Measurements from ENCODE around the gene PLEKHG1.

DNA sequence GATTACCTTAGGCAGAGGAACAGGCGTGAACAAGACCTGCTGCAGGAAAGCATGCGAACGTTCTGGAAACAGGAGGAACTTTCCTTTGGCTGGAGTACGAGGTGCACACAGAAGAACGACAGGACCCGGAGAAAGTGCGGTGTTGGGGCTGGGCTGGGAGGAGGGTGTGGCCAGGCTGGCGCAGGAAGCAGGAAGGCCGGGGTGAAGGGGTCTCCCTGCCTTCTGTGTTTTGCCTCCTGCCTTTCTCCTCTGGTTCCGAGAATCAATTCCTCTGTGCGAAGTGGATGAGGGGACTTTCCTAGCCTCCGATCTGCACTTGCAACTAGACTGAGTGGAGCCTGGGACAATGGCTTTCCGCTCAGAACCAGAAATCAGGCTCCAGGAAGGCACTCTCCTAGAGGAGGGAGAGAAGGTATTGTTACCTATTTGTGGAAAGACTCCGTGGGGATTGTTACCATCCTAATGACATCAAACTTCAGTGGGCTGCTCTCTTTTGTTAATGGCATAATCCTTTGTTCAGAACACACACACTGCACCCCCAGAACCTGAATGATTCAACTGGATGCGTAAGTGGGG, 22.9 kb upstream of the PLEKHG1 start:
- TF ChIP-seq, protein P1, sequence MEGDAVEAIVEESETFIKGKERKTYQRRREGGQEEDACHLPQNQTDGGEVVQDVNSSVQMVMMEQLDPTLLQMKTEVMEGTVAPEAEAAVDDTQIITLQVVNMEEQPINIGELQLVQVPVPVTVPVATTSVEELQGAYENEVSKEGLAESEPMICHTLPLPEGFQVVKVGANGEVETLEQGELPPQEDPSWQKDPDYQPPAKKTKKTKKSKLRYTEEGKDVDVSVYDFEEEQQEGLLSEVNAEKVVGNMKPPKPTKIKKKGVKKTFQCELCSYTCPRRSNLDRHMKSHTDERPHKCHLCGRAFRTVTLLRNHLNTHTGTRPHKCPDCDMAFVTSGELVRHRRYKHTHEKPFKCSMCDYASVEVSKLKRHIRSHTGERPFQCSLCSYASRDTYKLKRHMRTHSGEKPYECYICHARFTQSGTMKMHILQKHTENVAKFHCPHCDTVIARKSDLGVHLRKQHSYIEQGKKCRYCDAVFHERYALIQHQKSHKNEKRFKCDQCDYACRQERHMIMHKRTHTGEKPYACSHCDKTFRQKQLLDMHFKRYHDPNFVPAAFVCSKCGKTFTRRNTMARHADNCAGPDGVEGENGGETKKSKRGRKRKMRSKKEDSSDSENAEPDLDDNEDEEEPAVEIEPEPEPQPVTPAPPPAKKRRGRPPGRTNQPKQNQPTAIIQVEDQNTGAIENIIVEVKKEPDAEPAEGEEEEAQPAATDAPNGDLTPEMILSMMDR (conservative IDR thresholded peaks at IDR 0.05; ENCODE audit: low read depth, low read length), result no peak
- no peak for TF ChIP-seq EZH2 (IDR thresholded peaks at IDR 0.05; ENCODE audit: low read length, unreplicated experiment)
